ENCODE results near the gene ZNF821.
A peak's percentile ranks its signal among the peaks of the same experiment; 100 is the strongest.
"Not testable (repeated sequence)": the region's sequence is repeated elsewhere in the genome, so short reads cannot be mapped to it uniquely, and the experiment has no call there.

The ZNF821 gene

DNA sequence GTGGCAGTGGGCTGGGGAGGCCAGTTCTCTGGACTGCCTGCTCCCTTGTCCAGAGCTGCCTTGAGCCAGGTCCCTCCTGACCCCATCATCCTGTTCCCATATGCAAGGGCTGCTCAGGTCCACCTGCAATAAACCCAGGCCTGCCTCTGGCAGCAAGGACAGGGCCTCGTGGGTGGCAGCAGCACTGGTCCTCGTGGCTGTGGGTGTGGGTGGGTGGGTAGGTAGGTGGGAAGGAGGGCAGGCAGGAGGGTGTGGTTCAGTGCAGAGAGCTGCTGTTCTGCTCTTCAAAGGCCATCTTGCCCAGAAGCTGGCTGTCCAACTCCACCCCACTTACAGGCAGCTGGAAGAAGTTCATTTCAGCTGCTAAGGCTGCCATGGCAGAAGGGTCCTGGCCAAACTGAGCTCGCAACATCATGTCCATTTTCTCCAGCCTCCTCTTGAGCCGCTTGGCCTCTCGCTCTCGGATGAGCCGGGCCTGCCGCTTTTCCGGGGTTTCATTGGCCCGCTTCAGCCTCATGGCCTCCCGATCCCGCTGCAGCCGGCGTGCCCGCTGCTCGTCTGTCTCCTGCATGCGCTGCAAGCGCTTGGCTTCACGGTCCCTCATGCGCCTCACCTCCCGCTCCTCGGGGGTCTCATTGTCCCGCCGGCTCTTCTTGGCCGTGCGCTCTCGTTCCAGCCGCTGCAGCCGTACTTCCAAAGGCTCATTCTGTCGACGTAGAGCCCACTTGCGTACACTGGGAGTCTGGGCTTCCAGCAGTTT lies 24.0 kb downstream of the ZNF821 start:
- DNase-seq (ENCODE audit: low read depth), result no peak

DNA sequence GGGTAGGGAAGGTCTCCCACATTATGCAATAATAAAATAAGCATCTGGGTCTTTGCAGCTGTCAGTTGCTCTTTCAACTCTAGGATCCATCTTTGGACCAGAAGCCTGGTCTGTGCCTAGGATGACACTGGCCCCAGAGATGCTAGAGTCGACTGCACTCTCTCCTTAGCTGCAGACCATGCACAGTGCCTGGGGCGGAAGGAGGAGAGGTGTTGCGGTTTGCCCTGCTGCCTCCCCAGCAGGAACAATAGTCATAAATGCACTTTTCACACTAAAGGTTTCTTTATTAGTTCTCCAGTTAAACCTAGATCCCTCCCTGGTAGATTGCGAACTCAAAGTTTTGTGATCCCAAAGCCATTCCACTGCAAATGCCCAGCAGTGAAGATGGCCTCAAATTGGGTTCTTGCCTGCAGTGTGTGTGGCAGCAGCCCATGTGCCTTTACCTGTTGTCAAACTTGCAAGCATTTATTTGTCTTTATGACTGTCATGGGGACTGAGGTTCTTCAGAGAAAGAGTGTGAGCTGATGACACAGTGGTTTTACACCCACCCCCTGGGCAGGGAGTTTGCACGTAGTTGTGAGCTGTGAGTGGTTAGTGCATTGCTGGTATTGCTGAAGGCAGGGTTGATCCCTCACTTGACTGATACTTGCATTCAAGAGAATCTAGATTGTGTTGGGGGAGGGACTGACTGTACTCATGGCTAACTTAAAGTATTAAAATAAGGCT lies 27.9 kb downstream of the ZNF821 start:
- DNase-seq (ENCODE audit: low read depth), result no peak

- DNase-seq (ENCODE audit: low read depth), result no peak
Observed at GRCh38 chr16:71854369-71854948, 29.5 kb downstream of the ZNF821 start.

DNA sequence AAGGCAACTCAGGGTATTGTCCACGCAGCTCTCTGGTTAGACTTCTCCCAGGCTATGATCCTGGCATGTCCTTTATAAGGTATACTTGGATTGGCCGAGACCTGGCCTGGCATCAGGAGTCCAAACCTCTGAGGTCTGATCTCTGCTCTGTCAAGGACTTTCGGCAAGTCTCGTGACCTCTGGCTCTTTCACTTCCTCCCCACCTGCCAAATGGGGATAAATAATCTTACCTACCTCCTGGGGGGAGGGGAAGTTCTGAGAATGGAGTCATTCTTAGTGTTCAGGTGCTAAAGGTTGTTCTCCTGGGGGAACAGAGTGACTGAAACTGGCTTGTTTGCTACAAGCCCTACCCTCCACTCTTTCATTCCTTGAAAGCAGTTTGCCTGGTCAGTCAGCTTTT lies 30.6 kb downstream of the ZNF821 start:
- no peak for DNase-seq (ENCODE audit: low read depth)

- DNase-seq (ENCODE audit: low read depth), result no peak
Observed at GRCh38 chr16:71852561-71852960, 31.4 kb downstream of the ZNF821 start.

- DNase-seq (ENCODE audit: low read depth), result no peak
Observed at GRCh38 chr16:71852158-71852557, 31.8 kb downstream of the ZNF821 start.

GRCh38 chr16:71851746-71852145 lies 32.2 kb downstream of the ZNF821 start:
- no peak for DNase-seq (ENCODE audit: low read depth)

GRCh38 chr16:71848622-71849021 lies 35.4 kb downstream of the ZNF821 start:
- no peak for DNase-seq (ENCODE audit: low read depth)

DNA sequence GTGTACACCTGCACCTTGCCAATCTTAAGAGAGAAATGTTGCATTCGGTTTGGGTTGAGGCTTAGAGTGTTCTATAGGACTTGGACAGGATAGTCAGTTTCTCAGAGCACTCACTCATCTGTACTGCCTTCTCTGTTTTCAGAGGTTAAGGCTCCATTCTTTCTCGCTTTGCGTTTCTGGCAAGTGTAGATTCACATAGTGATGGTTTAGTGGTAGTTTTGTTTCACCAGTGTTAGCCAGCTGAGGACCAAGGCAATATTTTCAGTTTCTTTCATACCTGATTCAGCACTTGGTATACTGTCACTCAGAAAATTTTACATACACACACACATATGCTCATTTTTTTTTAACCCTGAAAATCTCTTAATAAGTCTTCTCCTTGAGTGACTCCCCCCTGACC lies 36.9 kb downstream of the ZNF821 start:
- no peak for DNase-seq (ENCODE audit: low read depth)

DNA sequence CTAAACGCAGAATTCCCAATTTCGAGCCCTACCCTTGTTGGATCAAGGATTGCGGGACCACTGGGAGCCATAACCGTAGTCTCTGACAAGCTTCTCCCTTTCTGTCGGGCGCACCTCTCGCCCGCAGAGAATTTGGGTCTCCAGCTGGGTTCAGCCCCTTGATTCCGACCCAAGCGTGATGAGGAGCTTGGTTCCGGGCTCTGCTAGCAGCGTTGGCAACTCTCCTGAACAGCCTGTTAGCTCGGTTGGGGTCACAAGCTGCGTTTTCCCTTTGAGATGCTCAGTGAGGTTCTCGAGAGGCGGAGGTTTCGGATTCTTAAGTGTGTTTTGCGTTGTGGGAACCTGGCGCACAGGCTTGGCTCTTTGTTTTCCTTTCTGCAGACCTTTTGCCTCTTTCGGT lies 37.6 kb downstream of the ZNF821 start:
- no peak for DNase-seq (ENCODE audit: low read depth)

DNA sequence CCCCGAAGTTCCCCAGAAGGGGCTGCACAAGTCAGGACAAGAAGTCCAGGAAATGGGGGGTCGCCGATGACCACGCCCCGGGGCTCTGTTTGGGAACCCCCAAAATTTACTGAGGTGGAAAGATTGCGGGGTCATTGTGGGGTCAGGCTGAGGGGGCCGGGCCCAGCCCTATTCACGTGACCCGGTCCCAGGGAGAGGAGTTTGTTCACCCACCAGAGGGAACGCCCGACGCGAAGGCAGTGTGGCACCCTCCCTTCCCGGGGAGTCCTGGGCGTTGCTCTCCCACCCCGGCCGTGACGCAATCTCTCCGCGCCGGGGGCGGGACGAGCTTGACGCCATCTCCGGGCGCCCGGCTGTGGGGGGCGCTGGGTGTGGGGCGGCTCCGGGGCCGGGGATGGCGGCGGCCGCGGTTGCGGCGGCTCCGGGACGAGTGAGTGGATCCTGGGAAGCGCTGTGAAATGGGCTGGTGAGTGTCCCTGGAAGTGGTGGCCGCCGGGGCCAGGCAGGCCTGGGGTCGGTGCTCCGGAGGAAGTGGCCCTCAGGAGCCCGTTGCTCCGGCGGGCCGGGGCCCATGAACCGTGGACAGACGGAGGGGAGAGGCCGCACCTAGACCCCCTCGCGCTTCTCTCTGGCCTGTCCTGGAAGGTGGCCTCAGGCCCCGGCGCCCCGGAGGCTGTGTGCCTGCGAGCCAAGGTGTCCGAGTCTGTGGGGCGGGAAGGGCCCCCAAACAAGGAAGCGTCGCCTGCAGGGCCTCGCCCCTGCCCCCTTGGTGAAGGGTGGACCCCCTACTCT lies 38.1 kb downstream of the ZNF821 start, which contains the start of gene ATXN1L:
ATXN1L (plus strand) TSS at position 338 of the 792 bp plus-strand sequence. CDS start 3,765 bp downstream, outside the sequence.
- peak; percentile 91 for DNase-seq (ENCODE audit: low read depth)

DNA sequence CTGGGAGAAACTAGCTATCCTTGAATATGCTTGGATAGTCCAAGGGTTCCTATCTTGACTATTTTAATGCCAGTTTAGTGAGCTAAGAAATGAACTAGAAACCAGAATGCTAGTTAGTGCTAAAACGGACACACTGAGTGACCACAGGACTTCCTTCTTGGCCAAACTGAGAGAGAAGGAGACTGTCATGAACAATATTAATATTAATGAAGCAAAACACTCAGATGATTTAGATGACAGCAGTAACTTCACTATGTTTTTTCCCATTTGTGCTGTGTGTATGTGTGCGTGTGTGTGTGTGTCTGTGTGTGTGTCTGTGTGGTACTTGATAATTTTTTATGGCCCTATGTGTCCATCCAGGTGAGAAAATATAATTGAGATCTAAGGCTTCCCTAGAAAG lies 40.4 kb downstream of the ZNF821 start:
- no peak for DNase-seq (ENCODE audit: low read depth)

GRCh38 chr16:71840052-71840451 lies 43.9 kb downstream of the ZNF821 start:
- no peak for DNase-seq (ENCODE audit: low read depth)

- no peak for DNase-seq (ENCODE audit: low read depth)
Observed at GRCh38 chr16:71837150-71837549, 46.8 kb downstream of the ZNF821 start.

DNA sequence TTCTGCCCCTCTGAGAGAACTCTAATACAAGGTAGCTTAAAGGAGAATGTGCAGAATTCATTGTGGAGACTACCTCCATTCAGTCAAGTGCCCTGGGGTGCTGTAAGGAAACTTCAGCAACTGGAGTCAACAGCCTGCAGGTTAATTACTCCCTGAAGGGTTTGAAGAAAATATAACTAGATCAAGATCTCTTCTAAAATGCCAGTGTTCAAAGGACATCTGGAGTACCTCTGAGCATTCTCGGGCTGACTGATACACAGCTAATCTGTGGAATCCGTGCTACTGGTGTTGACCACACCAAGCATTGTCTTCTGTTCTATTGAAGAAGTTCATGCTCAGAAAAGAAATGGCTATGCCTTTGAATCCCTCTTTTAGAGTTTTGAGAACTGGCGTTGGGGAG lies 49.7 kb downstream of the ZNF821 start:
- no peak for DNase-seq (ENCODE audit: low read depth)

- DNase-seq (ENCODE audit: low read depth), result not testable (repeated sequence)
Observed at GRCh38 chr16:71832112-71832511, 51.9 kb downstream of the ZNF821 start.

GRCh38 chr16:71831698-71832097 lies 52.3 kb downstream of the ZNF821 start:
- DNase-seq (ENCODE audit: low read depth), result not testable (repeated sequence)

GRCh38 chr16:71830359-71830758 lies 53.6 kb downstream of the ZNF821 start:
- DNase-seq (ENCODE audit: low read depth), result no peak

- DNase-seq (ENCODE audit: low read depth), result no peak
Observed at GRCh38 chr16:71826533-71827017, 57.4 kb downstream of the ZNF821 start.

DNA sequence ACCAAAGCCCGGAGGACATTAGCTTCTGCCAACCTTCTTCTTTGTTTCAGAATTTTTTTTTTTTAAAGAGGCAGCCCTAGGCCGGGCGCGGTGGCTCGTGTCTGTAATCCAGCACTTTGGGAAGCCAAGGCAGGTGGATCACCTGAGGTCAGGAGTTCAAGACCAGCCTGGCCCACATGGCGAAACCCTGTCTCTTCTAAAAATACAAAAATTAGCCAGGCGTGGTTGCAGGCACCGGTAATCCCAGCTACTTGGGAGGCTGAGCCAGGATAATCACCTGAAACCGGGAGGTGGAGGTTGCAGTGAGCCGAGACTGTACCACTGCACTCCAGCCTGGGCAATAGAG lies 66.9 kb downstream of the ZNF821 start:
- not testable (repeated sequence) for DNase-seq (ENCODE audit: low read depth)

DNA sequence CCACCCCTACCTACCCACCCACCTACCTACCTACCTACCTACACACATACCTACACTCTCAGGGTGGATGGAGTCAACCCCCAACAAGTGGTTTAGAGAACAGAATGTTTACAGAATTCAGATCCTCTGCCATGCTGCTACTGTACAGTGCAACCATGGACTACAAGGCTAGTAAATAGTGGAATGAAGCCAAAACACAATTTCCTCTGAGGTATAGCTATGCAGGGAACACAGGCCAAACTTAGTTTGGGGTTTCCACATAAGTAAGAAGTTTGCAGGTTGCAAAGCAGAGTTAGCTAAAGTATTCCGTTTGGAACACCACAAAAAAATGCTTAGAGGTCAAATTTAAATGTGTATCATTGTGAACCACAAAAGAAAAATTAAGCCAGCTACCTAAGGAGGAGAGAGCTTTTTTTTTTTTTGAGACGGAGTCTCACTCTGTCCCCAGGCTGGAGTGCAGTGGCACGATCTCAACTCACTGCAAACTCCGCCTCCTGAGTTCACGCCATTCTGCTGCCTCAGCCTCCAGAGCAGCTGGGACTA lies 72.7 kb downstream of the ZNF821 start:
- DNase-seq (ENCODE audit: low read depth), result no peak

- DNase-seq (ENCODE audit: low read depth), result not testable (repeated sequence)
Observed at GRCh38 chr16:71810155-71810530, 73.8 kb downstream of the ZNF821 start.

Data from stimulated activated CD8-positive, alpha-beta memory T cell treated with anti-CD3 and anti-CD28 coated beads, Interleukin-12 subunit alpha, Interleukin-12 subunit beta, amount 100 ng/mL, for 4 hours (primary cell).